HG02885 (cell line): ENCODE data around the gene FCGR1A.
"Not testable (repeated sequence)": the region's sequence is repeated elsewhere in the genome, so short reads cannot be mapped to it uniquely, and the experiment has no call there.

Experiments
- ATAC-seq: cut with Tn5 transposase; IDR thresholded peaks from one replicate; pipeline ENCODE4 v1.9.1; 2021; ENCODE audit warnings: mild to moderate bottlenecking; ENCODE audit not compliant: unreplicated experiment, poor library complexity

The FCGR1A gene

GRCh38 chr1:149782600-149782999, at the start of gene FCGR1A:
Gene FCGR1A (plus strand): TSS chr1:149782694. CDS start chr1:149782744, 50 bp downstream.
- ATAC-seq, result not testable (repeated sequence)

- ATAC-seq, result not testable (repeated sequence)
These were observed 49.7 kb upstream of the FCGR1A start for GRCh38 chr1:149732781-149733180.

GRCh38 chr1:149734692-149735091, 47.8 kb upstream of the FCGR1A start:
- ATAC-seq, result not testable (repeated sequence)

GRCh38 chr1:149740148-149740581, 42.3 kb upstream of the FCGR1A start:
- peak; percentile 73 for ATAC-seq

GRCh38 chr1:149740590-149741230, 41.8 kb upstream of the FCGR1A start:
- not testable (repeated sequence) for ATAC-seq

GRCh38 chr1:149741914-149742313, 40.6 kb upstream of the FCGR1A start:
- ATAC-seq, result not testable (repeated sequence)

GRCh38 chr1:149746463-149747356, 35.8 kb upstream of the FCGR1A start:
- not testable (repeated sequence) for ATAC-seq

- ATAC-seq, result not testable (repeated sequence)
These were observed 34.9 kb upstream of the FCGR1A start for GRCh38 chr1:149747359-149748143.

- ATAC-seq, result not testable (repeated sequence)
These were observed 34.4 kb upstream of the FCGR1A start for GRCh38 chr1:149748144-149748500.

GRCh38 chr1:149750562-149750961, 31.9 kb upstream of the FCGR1A start:
- not testable (repeated sequence) for ATAC-seq

- not testable (repeated sequence) for ATAC-seq
These were observed 30.3 kb upstream of the FCGR1A start for GRCh38 chr1:149752186-149752585.

- ATAC-seq, result not testable (repeated sequence)
These were observed 29.0 kb upstream of the FCGR1A start for GRCh38 chr1:149753466-149753865.

GRCh38 chr1:149755294-149755693, 27.2 kb upstream of the FCGR1A start:
- not testable (repeated sequence) for ATAC-seq

GRCh38 chr1:149762294-149762693, 20.2 kb upstream of the FCGR1A start:
- ATAC-seq, result not testable (repeated sequence)

- not testable (repeated sequence) for ATAC-seq
These were observed 18.2 kb upstream of the FCGR1A start for GRCh38 chr1:149764087-149764800.

GRCh38 chr1:149766241-149766640, 16.3 kb upstream of the FCGR1A start:
- not testable (repeated sequence) for ATAC-seq

- not testable (repeated sequence) for ATAC-seq
These were observed 13.3 kb upstream of the FCGR1A start for GRCh38 chr1:149769216-149769615.

- ATAC-seq, result not testable (repeated sequence)
These were observed 11.8 kb upstream of the FCGR1A start for GRCh38 chr1:149770661-149771060.

- peak; percentile 99 for ATAC-seq
These were observed 10.7 kb upstream of the FCGR1A start for GRCh38 chr1:149771653-149772425.
